Retina (tissue), 1 donor: ENCODE results near the gene APOL5.
"Not testable (repeated sequence)": the region's sequence is repeated elsewhere in the genome, so short reads cannot be mapped to it uniquely, and the experiment has no call there.

ENCODE experiments used
- DNase-seq: peaks from one replicate; pipeline ENCODE4 v3.0.0-alpha.2; 2016

The APOL5 gene

GRCh38 chr22:35712672-35713071 is 5.0 kb upstream of the APOL5 start:
- DNase-seq = no peak

- DNase-seq = no peak
Observed at GRCh38 chr22:35719212-35719875, 1.7 kb downstream of the APOL5 start.

- no peak for DNase-seq
Observed at GRCh38 chr22:35721960-35722359, 4.3 kb downstream of the APOL5 start.

GRCh38 chr22:35725521-35725920 is 7.8 kb downstream of the APOL5 start:
- no peak for DNase-seq

DNA sequence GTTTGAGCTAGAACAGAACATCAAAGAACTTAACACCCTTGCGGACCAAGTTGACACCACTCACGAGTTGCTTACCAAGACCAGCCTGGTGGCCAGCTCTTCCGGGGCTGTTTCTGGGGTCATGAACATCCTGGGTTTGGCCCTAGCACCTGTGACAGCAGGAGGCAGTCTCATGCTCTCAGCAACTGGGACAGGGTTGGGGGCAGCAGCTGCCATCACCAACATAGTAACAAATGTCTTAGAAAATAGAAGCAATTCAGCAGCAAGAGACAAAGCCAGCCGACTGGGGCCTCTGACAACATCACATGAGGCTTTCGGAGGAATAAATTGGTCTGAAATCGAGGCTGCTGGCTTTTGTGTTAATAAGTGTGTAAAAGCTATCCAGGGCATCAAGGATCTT is 8.7 kb downstream of the APOL5 start:
- no peak for DNase-seq

- DNase-seq = no peak
Observed at GRCh38 chr22:35726933-35727332, 9.3 kb downstream of the APOL5 start.

DNA sequence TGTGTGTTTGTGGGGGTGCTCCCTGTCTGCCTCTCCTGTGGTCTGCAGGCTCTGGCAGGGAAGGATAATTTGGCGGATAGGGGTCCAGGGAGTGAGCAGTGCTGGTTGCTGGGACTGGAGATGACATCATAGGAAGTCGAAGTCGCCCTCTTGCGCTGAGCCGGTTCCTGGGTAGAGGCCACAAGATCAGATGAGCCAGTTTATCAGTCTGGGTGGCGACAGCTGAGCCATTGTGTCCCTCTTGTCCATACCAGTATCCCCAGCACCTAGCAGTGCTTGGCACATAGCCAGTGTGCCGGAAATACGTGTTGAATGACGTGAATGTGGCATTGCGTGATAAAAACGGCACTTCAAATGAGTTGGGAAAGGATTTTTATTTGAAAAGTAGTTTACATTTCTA is 9.8 kb downstream of the APOL5 start:
- DNase-seq = no peak

GRCh38 chr22:35728639-35729308 is 11.1 kb downstream of the APOL5 start:
- DNase-seq = no peak

GRCh38 chr22:35729309-35729698 is 11.6 kb downstream of the APOL5 start:
- DNase-seq = no peak

DNA sequence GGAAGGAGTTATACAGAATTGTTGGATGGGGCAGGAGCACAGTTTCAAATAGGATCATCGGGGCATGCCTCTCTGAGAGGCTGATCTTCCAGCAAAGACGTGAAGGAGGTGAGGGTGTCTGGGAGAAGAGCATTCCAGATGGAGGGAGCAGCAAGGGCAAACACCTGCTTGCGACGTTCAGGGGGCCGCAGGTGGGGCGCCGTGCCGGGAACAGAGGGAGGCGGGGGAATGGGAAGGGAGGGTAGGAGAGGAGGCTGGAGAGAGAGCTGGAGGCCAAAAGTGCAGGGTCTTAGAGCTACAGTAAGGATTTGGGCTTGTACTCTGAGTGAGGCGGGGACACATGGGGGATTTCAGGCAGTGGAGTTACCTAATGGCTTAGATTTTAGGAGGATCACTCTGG is 13.6 kb downstream of the APOL5 start:
- no peak for DNase-seq

DNA sequence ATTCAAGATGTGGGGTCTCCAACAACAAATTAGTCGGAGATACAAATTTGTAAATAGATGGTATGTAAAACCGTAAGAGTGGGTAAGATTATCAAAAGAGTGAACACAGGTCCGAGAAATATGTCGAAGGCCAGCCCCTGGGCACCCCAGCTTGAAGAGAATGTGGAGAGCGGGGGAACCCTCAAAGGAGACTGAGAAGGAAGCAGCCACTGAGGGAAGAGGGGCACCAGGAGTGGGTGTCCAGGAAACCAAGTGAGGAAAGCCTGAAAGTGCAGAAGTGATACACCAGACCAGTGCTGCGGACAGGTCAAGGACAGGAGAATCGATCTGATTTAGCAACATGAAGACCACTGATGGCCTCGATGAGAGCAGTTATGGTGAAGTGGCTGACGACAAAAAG is 14.4 kb downstream of the APOL5 start:
- DNase-seq = no peak

- no peak for DNase-seq
Observed at GRCh38 chr22:35733036-35733435, 15.4 kb downstream of the APOL5 start.

GRCh38 chr22:35733791-35734516 is 16.3 kb downstream of the APOL5 start:
- DNase-seq = no peak

GRCh38 chr22:35734517-35734827 is 16.8 kb downstream of the APOL5 start:
- no peak for DNase-seq

DNA sequence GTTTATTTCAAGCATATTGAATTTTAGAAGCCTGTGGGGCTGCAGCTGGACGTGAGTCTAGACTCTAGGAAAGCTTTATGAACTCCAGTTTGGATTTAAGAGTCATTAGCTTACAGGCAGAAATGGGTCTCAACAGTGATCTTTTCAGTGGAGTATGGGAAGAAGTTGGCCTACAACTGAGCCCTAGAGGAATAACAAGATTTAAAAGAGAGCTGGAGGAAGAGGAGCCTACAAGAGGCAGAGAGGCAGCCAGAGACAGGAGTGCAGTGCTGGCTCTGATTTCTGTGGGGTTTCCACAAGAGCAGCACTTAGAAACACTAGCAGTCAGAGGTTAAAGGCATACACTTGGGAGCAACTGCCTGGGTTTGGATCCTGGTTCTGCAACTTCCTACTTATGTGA is 17.9 kb downstream of the APOL5 start:
- DNase-seq = no peak

DNA sequence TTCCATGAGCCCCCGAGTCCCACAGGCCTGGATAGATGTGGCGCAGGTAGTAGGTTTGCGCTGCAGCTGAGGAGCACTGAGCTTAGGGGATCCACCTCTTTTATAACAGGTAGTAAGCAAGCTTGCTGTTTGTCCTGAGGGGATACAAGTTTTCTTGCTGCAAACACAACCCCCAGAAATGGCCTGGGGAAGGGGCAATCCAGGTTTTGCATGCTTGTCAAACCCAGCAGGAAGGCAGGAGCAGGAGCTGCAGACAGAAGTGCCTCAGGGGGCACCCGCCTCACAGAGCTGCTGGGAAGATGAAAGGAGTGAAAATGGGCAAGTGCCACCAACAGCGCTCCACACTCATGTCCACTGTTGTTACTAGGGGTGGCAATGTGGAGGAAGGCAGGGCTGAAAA is 18.5 kb downstream of the APOL5 start:
- no peak for DNase-seq

- no peak for DNase-seq
Observed at GRCh38 chr22:35736701-35737100, 19.0 kb downstream of the APOL5 start.

DNA sequence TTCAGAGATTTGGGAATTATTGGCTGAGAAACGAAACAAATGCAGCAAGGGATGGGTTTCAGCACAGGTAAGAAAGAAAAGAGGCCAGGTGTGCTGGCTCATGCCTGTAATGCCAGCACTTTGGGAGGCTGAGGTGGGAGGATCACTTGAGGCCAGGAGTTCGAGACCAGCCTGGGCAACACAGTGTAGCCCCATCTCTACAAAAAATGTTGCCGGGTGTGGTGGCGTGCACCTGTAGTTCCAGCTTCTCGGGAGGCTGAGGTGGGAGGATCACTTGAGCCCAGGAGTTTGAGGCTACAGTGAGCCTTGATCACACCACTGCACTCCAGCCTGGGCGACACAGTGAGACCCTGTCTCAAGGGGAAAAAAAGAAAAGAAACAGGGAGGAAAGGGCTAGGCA is 20.2 kb downstream of the APOL5 start:
- DNase-seq = not testable (repeated sequence)

GRCh38 chr22:35739076-35739930 is 21.6 kb downstream of the APOL5 start:
- no peak for DNase-seq

- DNase-seq = no peak
Observed at GRCh38 chr22:35739931-35740380, 22.3 kb downstream of the APOL5 start.

DNA sequence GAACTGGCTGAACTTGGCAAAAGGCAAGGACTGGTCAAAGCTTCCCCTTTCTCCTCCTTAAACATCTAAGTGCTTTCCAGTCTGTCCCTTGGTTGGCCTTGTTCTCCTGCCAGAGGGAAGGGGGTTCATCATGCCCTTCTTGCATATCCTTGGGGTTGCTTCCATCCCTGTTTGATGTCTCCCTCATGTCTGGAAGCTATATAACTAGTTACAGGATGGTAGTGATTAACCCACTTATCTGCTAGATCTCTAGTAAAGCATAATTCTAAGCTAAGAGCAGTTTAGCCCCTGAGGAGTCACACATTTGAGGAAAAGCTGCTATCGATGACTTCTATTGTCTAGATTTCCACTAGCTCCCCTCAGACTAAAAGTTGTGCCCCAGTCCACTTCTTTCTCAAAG is 22.9 kb downstream of the APOL5 start:
- no peak for DNase-seq

GRCh38 chr22:35742342-35743100 is 24.8 kb downstream of the APOL5 start:
- no peak for DNase-seq
